Measurements from ENCODE around the gene STAB2.
"Not testable (repeated sequence)": the region's sequence is repeated elsewhere in the genome, so short reads cannot be mapped to it uniquely, and the experiment has no call there.

STAB2 gene

GRCh38 chr12:103652808-103653207 is 65.7 kb downstream of the STAB2 start:
- no peak for DNase-seq (ENCODE audit: low read depth in 2 of 2)

GRCh38 chr12:103653568-103654173 is 66.6 kb downstream of the STAB2 start:
- not testable (repeated sequence) for DNase-seq (ENCODE audit: low read depth in 2 of 2)

- DNase-seq (ENCODE audit: low read depth in 2 of 2) = no peak
Observed at GRCh38 chr12:103654816-103655215, 67.7 kb downstream of the STAB2 start.

- no peak for DNase-seq (ENCODE audit: low read depth in 2 of 2)
Observed at GRCh38 chr12:103656291-103656690, 69.2 kb downstream of the STAB2 start.

- DNase-seq (ENCODE audit: low read depth in 2 of 2) = no peak
Observed at GRCh38 chr12:103657331-103657730, 70.3 kb downstream of the STAB2 start.

- no peak for DNase-seq (ENCODE audit: low read depth in 2 of 2)
Observed at GRCh38 chr12:103664626-103665025, 77.6 kb downstream of the STAB2 start.

GRCh38 chr12:103665971-103666370 is 78.9 kb downstream of the STAB2 start:
- no peak for DNase-seq (ENCODE audit: low read depth in 2 of 2)

GRCh38 chr12:103667125-103667524 is 80.1 kb downstream of the STAB2 start:
- no peak for DNase-seq (ENCODE audit: low read depth in 2 of 2)

- DNase-seq (ENCODE audit: low read depth in 2 of 2) = no peak
Observed at GRCh38 chr12:103668520-103668919, 81.4 kb downstream of the STAB2 start.

GRCh38 chr12:103671367-103671766 is 84.3 kb downstream of the STAB2 start:
- no peak for DNase-seq (ENCODE audit: low read depth in 2 of 2)

GRCh38 chr12:103672401-103673119 is 85.5 kb downstream of the STAB2 start:
- DNase-seq (ENCODE audit: low read depth in 2 of 2) = no peak

GRCh38 chr12:103673487-103673886 is 86.4 kb downstream of the STAB2 start:
- DNase-seq (ENCODE audit: low read depth in 2 of 2) = no peak

GRCh38 chr12:103673891-103674375 is 86.9 kb downstream of the STAB2 start:
- no peak for DNase-seq (ENCODE audit: low read depth in 2 of 2)

- DNase-seq (ENCODE audit: low read depth in 2 of 2) = no peak
Observed at GRCh38 chr12:103676893-103677292, 89.8 kb downstream of the STAB2 start.

GRCh38 chr12:103677341-103677740 is 90.3 kb downstream of the STAB2 start:
- DNase-seq (ENCODE audit: low read depth in 2 of 2) = no peak

- DNase-seq (ENCODE audit: low read depth in 2 of 2) = no peak
Observed at GRCh38 chr12:103677905-103678304, 90.8 kb downstream of the STAB2 start.

GRCh38 chr12:103679421-103680170 is 92.5 kb downstream of the STAB2 start:
- DNase-seq (ENCODE audit: low read depth in 2 of 2) = no peak

GRCh38 chr12:103680591-103681141 is 93.6 kb downstream of the STAB2 start:
- no peak for DNase-seq (ENCODE audit: low read depth in 2 of 2)

- no peak for DNase-seq (ENCODE audit: low read depth in 2 of 2)
Observed at GRCh38 chr12:103686026-103686425, 99.0 kb downstream of the STAB2 start.

GRCh38 chr12:103687253-103687652 is 100.2 kb downstream of the STAB2 start:
- DNase-seq (ENCODE audit: low read depth in 2 of 2) = no peak

GRCh38 chr12:103688376-103689063 is 101.4 kb downstream of the STAB2 start:
- DNase-seq (ENCODE audit: low read depth in 2 of 2) = no peak

- DNase-seq (ENCODE audit: low read depth in 2 of 2) = no peak
Observed at GRCh38 chr12:103690426-103690825, 103.4 kb downstream of the STAB2 start.

All from activated CD8-positive, alpha-beta memory T cell treated with anti-CD3 and anti-CD28 coated beads for 4 hours (primary cell).